ENCODE data around the gene SCYL2.

DNA sequence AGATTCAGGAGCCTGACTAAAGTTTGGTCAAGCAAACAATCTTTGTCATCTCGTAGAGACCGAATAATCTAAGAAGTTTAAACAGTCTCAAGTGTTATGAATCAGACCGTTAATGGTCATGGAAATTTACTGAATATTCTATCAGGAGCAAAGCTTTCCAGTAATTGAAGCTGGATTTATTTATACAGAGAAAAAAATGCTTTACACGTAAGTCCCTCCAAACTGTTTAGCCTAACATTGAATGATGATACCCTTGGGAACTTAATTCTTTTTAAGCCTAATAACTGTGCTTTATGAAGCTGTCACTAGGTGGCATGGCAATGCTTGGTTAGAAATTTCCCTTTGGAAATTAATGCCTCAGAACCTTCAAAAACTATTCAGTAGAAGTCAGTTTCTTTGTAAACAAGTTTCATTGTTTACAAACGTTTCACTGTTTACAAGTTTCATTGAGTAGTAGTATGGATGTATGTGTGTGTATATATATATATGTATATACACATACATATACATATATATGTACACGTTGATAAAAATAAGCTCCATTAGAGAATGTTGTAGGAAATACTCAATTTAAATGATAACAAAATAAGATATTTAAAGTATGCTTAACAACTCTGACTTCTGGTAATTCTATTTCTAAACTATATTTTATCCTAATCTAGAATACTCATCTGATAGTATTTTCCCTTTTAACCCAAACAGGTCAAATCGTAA is 32.2 kb upstream of the SCYL2 start:
- TF ChIP-seq, protein P1, sequence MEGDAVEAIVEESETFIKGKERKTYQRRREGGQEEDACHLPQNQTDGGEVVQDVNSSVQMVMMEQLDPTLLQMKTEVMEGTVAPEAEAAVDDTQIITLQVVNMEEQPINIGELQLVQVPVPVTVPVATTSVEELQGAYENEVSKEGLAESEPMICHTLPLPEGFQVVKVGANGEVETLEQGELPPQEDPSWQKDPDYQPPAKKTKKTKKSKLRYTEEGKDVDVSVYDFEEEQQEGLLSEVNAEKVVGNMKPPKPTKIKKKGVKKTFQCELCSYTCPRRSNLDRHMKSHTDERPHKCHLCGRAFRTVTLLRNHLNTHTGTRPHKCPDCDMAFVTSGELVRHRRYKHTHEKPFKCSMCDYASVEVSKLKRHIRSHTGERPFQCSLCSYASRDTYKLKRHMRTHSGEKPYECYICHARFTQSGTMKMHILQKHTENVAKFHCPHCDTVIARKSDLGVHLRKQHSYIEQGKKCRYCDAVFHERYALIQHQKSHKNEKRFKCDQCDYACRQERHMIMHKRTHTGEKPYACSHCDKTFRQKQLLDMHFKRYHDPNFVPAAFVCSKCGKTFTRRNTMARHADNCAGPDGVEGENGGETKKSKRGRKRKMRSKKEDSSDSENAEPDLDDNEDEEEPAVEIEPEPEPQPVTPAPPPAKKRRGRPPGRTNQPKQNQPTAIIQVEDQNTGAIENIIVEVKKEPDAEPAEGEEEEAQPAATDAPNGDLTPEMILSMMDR (IDR thresholded peaks at IDR 0.05), result peak in 3 of 4 experiments; percentile 42 to 69 (median 45)
- no peak for TF ChIP-seq POLR2AphosphoS5 (IDR thresholded peaks at IDR 0.05)

Data from sigmoid colon (tissue), 4 donors.